Neural progenitor cell (in vitro differentiated cells): ENCODE measurements around the gene MCUR1.

Experiments used
- EZH2 ChIP-seq: fragments of 200-600 bp; sonication (generic); IDR thresholded peaks from 2 replicates; pipeline ENCODE4 v1.6.1; 2017; ENCODE audit warnings: antibody characterized with exemption, mild to moderate bottlenecking, moderate library complexity
- TF ChIP-seq, protein P1 (sequence below): fragments of 200-600 bp; sonication (generic); IDR thresholded peaks from 2 replicates; pipeline ENCODE4 v1.5.1; 2017; ENCODE audit warnings: antibody characterized with exemption, mild to moderate bottlenecking

DNA sequence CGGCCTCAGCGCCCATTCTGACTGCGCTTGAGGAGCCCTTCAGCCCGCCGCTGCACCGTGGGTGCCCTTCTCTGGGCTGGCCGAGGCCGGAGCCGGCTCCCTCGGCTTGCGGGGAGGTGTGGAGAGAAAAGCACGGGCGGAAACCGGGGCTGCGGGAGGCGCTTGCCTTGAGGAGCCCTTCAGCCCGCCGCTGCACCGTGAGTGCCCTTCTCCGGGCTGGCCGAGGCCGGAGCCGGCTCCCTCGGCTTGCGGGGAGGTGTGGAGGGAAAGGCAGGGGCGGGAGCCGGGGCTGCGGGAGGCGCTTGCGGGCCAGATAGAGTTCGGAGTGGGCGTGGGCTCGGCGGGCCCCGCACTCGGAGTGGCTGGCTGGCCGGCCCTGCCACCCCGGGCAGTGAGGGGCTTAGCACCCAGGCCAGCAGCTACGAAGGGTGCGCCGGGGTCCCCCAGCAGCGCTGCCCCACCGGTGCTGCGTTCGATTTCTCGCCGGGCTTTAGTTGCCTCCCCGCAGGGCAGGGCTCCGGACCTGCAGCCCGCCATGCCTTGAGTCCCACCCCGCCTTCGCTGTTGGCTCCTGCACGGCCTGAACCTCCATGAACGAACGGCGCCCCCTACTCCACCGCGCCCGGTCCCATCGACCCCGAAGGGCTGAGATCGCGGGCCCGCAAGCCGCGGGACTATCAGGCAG lies 45.7 kb upstream of the MCUR1 start:
- TF ChIP-seq, protein P1, sequence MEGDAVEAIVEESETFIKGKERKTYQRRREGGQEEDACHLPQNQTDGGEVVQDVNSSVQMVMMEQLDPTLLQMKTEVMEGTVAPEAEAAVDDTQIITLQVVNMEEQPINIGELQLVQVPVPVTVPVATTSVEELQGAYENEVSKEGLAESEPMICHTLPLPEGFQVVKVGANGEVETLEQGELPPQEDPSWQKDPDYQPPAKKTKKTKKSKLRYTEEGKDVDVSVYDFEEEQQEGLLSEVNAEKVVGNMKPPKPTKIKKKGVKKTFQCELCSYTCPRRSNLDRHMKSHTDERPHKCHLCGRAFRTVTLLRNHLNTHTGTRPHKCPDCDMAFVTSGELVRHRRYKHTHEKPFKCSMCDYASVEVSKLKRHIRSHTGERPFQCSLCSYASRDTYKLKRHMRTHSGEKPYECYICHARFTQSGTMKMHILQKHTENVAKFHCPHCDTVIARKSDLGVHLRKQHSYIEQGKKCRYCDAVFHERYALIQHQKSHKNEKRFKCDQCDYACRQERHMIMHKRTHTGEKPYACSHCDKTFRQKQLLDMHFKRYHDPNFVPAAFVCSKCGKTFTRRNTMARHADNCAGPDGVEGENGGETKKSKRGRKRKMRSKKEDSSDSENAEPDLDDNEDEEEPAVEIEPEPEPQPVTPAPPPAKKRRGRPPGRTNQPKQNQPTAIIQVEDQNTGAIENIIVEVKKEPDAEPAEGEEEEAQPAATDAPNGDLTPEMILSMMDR = no peak
- no peak for TF ChIP-seq EZH2
